Measurements from ENCODE around the gene DENND5B. TPM values are rescaled to one million over a fixed set of nuclear protein-coding genes. Genes with fewer than 3 reads are reported as not detected.
"Not testable (repeated sequence)": the region's sequence is repeated elsewhere in the genome, so short reads cannot be mapped to it uniquely, and the experiment has no call there.

Gene DENND5B
- total RNA-seq, 1 donor from 2014 or later, result 18.6 TPM

DNA sequence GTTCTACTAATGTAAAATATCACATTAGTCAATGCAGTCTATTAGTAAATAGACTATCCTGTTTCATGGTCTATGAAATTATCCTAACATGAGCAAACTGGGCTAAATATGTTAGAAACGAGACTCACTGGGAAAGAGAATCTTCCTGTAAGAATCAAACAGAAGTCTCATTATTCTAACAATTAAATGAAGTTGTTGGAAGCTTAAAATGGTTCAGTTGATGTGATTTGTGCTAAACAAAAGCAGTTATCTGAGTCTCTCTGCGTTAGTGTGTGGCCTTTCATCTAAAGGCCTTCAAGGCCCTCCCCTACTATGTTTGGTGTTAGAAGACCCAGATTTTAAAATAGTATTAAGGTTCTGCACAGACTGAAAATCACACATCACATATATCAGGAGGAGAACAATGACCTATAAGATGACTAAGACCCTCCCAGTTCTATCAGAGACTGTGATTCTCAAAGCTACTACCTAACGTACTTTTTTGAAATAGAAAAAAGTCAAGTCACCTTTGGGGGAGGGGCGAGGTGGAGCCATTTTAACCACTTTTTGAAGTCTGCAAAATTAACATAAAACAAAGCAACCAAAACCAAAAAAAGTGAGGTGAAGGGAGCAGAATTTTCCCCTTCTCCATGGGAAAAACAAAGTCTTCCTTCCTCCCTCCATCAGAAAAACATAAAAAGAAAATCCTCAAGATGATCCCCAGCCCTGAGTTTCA lies 82.3 kb downstream of the DENND5B start:
- ATAC-seq (no peak), DNase-seq (ENCODE audit: low spot score) (no peak)

DNA sequence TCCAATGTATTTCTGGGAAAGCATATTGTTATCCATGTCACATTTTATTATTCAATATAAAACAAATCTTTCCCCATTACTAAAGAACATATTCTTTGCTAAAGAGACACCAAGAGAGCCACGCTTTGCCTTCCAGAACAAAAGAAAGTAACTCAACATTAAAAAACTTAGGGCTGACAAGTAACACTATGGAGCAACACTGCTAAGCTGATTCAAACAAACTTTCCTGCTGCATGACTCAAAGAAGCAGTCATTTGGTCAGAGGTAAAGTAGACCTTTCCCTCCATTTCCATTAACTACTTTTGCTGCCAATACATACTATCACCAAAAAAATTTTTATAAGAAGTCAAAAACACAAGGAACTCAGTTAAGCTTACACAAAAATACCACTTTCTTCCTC lies 83.0 kb downstream of the DENND5B start:
- no peak for DNase-seq (ENCODE audit: low spot score)
- peak; percentile 21 for ATAC-seq

GRCh38 chr12:31506515-31507306 lies 84.2 kb downstream of the DENND5B start:
- peak; percentile 16 for ATAC-seq
- DNase-seq (ENCODE audit: low spot score), result no peak

- ATAC-seq (no peak), DNase-seq (ENCODE audit: low spot score) (no peak)
Measured at GRCh38 chr12:31504625-31505222, 86.2 kb downstream of the DENND5B start.

GRCh38 chr12:31501014-31501413 lies 89.9 kb downstream of the DENND5B start:
- not testable (repeated sequence) for ATAC-seq; DNase-seq (ENCODE audit: low spot score)

- ATAC-seq, result no peak
- no peak for DNase-seq (ENCODE audit: low spot score)
Measured at GRCh38 chr12:31499567-31499966, 91.4 kb downstream of the DENND5B start.

DNA sequence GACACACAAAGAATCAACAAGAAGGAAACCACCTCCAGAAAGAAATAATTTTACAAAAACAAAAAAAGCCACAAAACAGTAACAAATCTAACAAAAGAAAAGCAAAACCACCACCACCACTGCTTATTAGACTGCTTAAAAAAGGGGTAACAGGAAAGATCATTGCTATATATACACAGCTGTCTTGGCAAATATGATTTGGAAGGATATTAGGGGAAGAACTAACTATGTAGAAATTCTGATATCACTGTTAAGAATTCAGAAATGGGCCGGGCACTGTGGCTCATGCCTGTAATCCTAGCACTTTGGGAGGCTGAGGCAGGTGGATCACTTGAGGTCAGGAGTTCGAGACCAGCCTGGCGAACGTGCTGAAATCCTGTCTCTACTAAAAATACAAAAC lies 92.5 kb downstream of the DENND5B start:
- DNase-seq (ENCODE audit: low spot score) (no peak), ATAC-seq (no peak)

GRCh38 chr12:31496257-31496656 lies 94.7 kb downstream of the DENND5B start:
- ATAC-seq (no peak), DNase-seq (ENCODE audit: low spot score) (no peak)

DNA sequence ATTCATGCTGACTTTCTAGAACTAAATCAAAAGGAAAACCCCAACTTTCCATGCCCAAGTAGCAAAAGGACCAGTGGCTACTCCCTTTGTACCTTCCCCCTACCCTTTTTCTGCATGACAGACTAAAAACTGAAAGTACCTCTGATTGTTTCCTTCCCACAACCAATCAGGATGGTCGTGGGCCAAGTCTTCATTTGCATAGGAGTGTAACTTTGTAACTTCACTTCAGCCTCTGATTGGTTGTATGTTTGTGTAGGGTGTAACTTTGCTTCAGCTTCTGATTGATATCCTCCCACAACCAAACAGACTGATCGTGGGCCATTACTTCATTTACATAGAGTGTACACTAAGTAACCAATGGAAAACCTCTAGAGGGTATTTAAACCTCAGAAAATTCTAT lies 96.5 kb downstream of the DENND5B start:
- no peak for ATAC-seq
- DNase-seq (ENCODE audit: low spot score), result no peak

DNA sequence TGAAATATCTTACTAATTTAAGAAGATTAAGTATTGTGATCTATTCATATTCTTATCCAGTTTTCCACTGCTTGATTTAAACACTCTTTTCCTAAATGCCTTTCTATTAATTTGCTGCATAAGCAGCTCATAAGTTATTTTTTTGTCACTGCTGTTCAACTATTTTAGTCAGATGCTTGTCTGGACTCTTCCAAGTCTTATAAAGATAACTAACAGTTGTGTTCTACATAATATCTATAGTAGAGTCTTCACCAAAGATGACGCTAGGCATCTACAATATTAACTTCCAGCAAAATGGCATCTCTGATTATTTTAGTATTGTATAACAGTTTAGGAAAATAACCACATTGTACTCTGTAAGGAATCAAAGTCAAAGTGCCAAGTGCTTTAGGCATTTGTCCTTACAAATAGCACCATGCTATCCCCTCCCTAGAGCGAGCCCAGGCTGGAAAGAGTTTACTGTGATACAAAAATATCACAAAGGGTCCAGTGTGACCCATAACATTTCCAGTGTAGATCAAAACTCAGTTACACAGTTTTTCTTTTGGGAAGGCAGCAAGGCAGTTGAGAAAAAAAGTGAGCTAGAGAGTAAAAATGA lies 98.2 kb downstream of the DENND5B start:
- DNase-seq (ENCODE audit: low spot score), result no peak
- ATAC-seq, result no peak

GRCh38 chr12:31491841-31492598 lies 98.9 kb downstream of the DENND5B start:
- ATAC-seq (no peak), DNase-seq (ENCODE audit: low spot score) (no peak)

- no peak for DNase-seq (ENCODE audit: low spot score)
Measured at GRCh38 chr12:31491241-31491794, 99.6 kb downstream of the DENND5B start.

GRCh38 chr12:31488737-31489338 lies 102.1 kb downstream of the DENND5B start:
- no peak for DNase-seq (ENCODE audit: low spot score)
- ATAC-seq, result no peak

More at GRCh38 chr12:31491241-31491794, 99.6 kb downstream of the DENND5B start:
- no peak for ATAC-seq

GRCh38 chr12:31485571-31485970 lies 105.4 kb downstream of the DENND5B start:
- ATAC-seq (no peak), DNase-seq (ENCODE audit: low spot score) (no peak)

- DNase-seq (ENCODE audit: low spot score) (no peak), ATAC-seq (no peak)
Measured at GRCh38 chr12:31482816-31483215, 108.1 kb downstream of the DENND5B start.

- no peak for ATAC-seq
Measured at GRCh38 chr12:31481415-31481814, 109.5 kb downstream of the DENND5B start.

GRCh38 chr12:31479516-31480210 lies 111.3 kb downstream of the DENND5B start:
- ATAC-seq (no peak), DNase-seq (ENCODE audit: low spot score) (no peak)

More at GRCh38 chr12:31481415-31481814, 109.5 kb downstream of the DENND5B start:
- DNase-seq (ENCODE audit: low spot score), result no peak

- DNase-seq (ENCODE audit: low spot score) (peak; percentile 65), ATAC-seq (peak; percentile 80)
Measured at GRCh38 chr12:31478898-31479297, 112.0 kb downstream of the DENND5B start.

GRCh38 chr12:31478425-31478824 lies 112.5 kb downstream of the DENND5B start:
- ATAC-seq, result peak; percentile 23
- DNase-seq (ENCODE audit: low spot score), result no peak
